ENCODE data around the gene IFIT3.

DNA sequence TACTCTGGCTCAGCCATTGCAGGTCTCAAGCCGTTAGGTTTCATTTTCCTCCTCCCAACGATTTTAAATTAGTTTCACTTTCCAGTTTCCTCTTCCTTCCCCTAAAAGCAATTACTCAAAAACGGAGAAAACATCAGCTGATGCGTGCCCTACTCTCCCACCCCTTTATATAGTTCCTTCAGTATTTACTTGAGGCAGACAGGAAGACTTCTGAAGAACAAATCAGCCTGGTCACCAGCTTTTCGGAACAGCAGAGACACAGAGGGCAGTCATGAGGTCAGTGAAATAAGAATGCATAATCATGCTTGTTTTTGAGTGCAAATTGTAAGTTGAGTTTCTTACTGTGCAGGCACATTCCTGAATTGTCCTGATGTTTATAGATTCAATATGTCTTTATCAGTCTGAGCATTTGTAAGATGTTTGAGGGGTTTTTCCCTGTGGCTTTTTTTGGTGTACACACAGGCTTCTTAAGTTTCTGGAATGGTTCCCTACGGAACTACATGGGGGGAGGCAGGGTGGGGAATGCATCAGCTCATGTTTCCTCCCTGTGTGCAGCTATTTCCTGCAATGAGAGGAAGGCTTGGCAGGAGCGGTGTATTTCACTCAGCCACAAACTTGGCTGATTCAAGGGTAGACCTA is at the start of gene IFIT3:
- TF ChIP-seq, protein P1, sequence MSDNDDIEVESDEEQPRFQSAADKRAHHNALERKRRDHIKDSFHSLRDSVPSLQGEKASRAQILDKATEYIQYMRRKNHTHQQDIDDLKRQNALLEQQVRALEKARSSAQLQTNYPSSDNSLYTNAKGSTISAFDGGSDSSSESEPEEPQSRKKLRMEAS (IDR thresholded peaks at IDR 0.05) = no peak
- TF ChIP-seq YY1 (IDR thresholded peaks at IDR 0.05; ENCODE audit: low read depth) = 0 out of 2 replicates have a peak, but pooled peaks have one; percentile 49
- TF ChIP-seq TAF1 (IDR thresholded peaks at IDR 0.05; ENCODE audit: low read depth) = no peak
- TF ChIP-seq EP300 (IDR thresholded peaks at IDR 0.05; ENCODE audit: borderline replicate concordance) = peak; percentile 82
- TF ChIP-seq, protein P2, sequence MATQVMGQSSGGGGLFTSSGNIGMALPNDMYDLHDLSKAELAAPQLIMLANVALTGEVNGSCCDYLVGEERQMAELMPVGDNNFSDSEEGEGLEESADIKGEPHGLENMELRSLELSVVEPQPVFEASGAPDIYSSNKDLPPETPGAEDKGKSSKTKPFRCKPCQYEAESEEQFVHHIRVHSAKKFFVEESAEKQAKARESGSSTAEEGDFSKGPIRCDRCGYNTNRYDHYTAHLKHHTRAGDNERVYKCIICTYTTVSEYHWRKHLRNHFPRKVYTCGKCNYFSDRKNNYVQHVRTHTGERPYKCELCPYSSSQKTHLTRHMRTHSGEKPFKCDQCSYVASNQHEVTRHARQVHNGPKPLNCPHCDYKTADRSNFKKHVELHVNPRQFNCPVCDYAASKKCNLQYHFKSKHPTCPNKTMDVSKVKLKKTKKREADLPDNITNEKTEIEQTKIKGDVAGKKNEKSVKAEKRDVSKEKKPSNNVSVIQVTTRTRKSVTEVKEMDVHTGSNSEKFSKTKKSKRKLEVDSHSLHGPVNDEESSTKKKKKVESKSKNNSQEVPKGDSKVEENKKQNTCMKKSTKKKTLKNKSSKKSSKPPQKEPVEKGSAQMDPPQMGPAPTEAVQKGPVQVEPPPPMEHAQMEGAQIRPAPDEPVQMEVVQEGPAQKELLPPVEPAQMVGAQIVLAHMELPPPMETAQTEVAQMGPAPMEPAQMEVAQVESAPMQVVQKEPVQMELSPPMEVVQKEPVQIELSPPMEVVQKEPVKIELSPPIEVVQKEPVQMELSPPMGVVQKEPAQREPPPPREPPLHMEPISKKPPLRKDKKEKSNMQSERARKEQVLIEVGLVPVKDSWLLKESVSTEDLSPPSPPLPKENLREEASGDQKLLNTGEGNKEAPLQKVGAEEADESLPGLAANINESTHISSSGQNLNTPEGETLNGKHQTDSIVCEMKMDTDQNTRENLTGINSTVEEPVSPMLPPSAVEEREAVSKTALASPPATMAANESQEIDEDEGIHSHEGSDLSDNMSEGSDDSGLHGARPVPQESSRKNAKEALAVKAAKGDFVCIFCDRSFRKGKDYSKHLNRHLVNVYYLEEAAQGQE (IDR thresholded peaks at IDR 0.05; ENCODE audit: low read depth) = no peak
- TF ChIP-seq FOXM1 (IDR thresholded peaks at IDR 0.05; ENCODE audit: borderline replicate concordance, low read depth) = no peak
- peak; percentile 87 for TF ChIP-seq TEAD4 (IDR thresholded peaks at IDR 0.05)
- TF ChIP-seq RAD21 (IDR thresholded peaks at IDR 0.05; ENCODE audit: low read depth) = no peak; the same call in 1 of the 2 replicates
- TF ChIP-seq, protein P3, sequence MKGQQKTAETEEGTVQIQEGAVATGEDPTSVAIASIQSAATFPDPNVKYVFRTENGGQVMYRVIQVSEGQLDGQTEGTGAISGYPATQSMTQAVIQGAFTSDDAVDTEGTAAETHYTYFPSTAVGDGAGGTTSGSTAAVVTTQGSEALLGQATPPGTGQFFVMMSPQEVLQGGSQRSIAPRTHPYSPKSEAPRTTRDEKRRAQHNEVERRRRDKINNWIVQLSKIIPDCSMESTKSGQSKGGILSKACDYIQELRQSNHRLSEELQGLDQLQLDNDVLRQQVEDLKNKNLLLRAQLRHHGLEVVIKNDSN (IDR thresholded peaks at IDR 0.05) = no peak; the same call in 1 of the 2 replicates
- TF ChIP-seq CREB1 (IDR thresholded peaks at IDR 0.05; ENCODE audit: low read depth) = no peak
- TF ChIP-seq CEBPB (IDR thresholded peaks at IDR 0.05) = no peak
- TF ChIP-seq EGR1 (IDR thresholded peaks at IDR 0.05) = no peak
- peak; percentile 67 for TF ChIP-seq TCF12 (IDR thresholded peaks at IDR 0.05; ENCODE audit: low read depth)

Measured in Ishikawa (cell line).